Upper lobe of left lung (tissue), 6 donors: ENCODE measurements around the gene HINT1. TPM values are rescaled to one million over a fixed set of nuclear protein-coding genes. Genes with fewer than 3 reads are reported as not detected.
A peak's percentile ranks its signal among the peaks of the same experiment; 100 is the strongest.

ENCODE experiments used
- ATAC-seq, 2 donors: fragments of 200-7000 bp; cut with Tn5 transposase; one replicate each; pipeline ENCODE4 v1.9.1; 2022; ENCODE audit warnings: mild to moderate bottlenecking in 2 of 2, moderate library complexity in 2 of 2; ENCODE audit not compliant: low FRiP score in 2 of 2
- DNase-seq, 2 donors: peaks; one replicate each; pipeline ENCODE4 v3.0.0-alpha.2; 2019 to 2020
- H3K27ac ChIP-seq, 4 donors: fragments of 200-600 bp; sonication (generic); one replicate each; pipeline ENCODE4 v1.5.1; 2016 to 2019
- H3K27me3 ChIP-seq, 4 donors: fragments of 200-600 bp; sonication (generic); one replicate each; pipeline ENCODE4 v1.5.1; 2017 to 2019
- H3K36me3 ChIP-seq, 4 donors: fragments of 200-600 bp; sonication (generic); one replicate each; pipeline ENCODE4 v1.5.1; 2016 to 2019
- H3K4me1 ChIP-seq, 4 donors: fragments of 200-600 bp; sonication (generic); one replicate each; pipeline ENCODE4 v1.5.1; 2018 to 2019
- H3K4me3 ChIP-seq, 4 donors: fragments of 200-600 bp; sonication (generic); one replicate each; pipeline ENCODE4 v1.5.1; 2017 to 2019; ENCODE audit warnings: mild to moderate bottlenecking in 2 of 4, moderate library complexity in 1 of 4
- H3K9me3 ChIP-seq, 4 donors: fragments of 200-600 bp; sonication (generic); one replicate each; pipeline ENCODE4 v1.5.1; 2018 to 2019
- EP300 ChIP-seq, 4 donors: sonication (generic); formaldehyde crosslinking; IDR thresholded peaks; one replicate each; pipeline ENCODE4 v1.5.1; 2017; ENCODE audit warnings: antibody characterized with exemption in 4 of 4, control low read depth in 2 of 4
- POLR2A ChIP-seq, 4 donors: fragments of 450-650 bp; IDR thresholded peaks; one replicate each; pipeline ENCODE4 v1.5.1; 2016 to 2017; ENCODE audit warnings: antibody characterized with exemption in 4 of 4, mild to moderate bottlenecking in 2 of 4
- POLR2AphosphoS5 ChIP-seq, 2 donors: sonication (generic); formaldehyde crosslinking; IDR thresholded peaks; one replicate each; pipeline ENCODE4 v1.5.1; 2017; ENCODE audit warnings: antibody characterized with exemption in 2 of 2
- WGBS, 2 donors: methylation state at CpG; one replicate each; pipeline ENCODE4 v1.1.5; 2017 to 2018; 5-methylcytosine and 5-hydroxymethylcytosine counted together
- total RNA-seq, 6 donors: library from RNA; depleted of rRNA in 4 of 6; stranded (reverse); fragments of >200 nt in 4 of 6; gene quantifications; one replicate each; pipeline versions ENCODE4 v1.1.0 to v1.2.1, GENCODE V29; 2016 to 2021
- TF ChIP-seq, protein P1 (sequence below), 6 experiments: fragments of 450-650 bp in 4 of 6; fragments of 200-600 bp in 2 of 6; sonication (generic) in 2 of 6; IDR thresholded peaks; one replicate each; pipeline ENCODE4 v1.5.1; 2016 to 2019; ENCODE audit warnings: antibody characterized with exemption in 6 of 6
- donor health status: DM: no; HTN: no; CAD: no; lungs with moderate emphysema.
- donor health status: DM: no; HTN: yes; CAD: no; lungs with severe emphysema.

HINT1 gene
- 100 to 1,000 TPM in 4 of 6 donors, 10 to 100 TPM in 2; 75.4 to 172 (median 133) TPM for total RNA-seq

DNA sequence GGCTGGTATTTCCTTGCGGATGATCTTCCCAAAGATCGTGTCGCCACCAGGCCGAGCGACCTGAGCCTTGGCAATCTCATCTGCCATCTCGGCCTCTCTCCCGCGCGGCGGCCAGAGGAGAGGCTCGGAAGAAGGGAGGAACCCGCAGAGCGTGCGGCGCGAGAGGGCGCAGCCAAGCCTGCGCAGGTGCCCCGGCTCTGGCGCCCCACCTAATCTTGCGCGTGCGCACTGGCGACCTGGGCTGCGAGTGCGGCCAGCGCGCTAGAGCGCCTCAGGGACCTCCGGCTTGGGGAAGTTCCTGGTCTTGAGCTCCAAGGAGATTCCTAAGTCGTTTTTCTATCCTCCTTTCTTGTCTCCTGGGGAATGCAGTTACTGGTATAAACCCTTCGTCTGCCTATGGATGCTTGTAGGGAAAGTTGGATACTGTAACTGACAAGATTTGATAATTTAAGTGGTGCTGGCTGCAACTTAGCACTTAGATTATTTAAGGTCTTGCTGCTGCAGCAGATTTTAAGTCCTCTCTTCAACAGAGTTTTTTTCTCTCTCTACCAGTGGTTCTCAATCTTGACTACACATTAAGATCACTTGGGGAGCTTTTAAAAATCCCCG lies at the start of gene HINT1:
Gene HINT1 (minus strand): TSS at position 138 of the 609 bp plus-strand sequence. CDS start 51 bp downstream, at position 87.
- WGBS, 2 donors, result 1 to 3% methylated on average over 23 to 33 of the region's 33 CpGs
- Histone ChIP-seq H3K27me3 (no peaks in the 10 kb centered on the region), H3K4me3 (peak within 1 kb of the TSS; percentile 61 to 96 (median 75)), H3K27ac (peak within 1 kb of the TSS; percentile 95 to 96 (median 96)), H3K9me3 (no peaks in the 10 kb centered on the region), H3K36me3 (peaks cover 9 to 28% (median 22%) of the 10 kb centered on the region in 4 donors), H3K4me1 (peaks cover 12 to 27% (median 17%) of the 10 kb centered on the region in 4 donors)
- ATAC-seq, result peak; percentile 95 to 97
- DNase-seq, result peak; percentile 96 to 97
- TF ChIP-seq POLR2A (IDR thresholded peaks at IDR 0.05) (peak in 3 of 4 donors; percentile 67 to 91 (median 76)), POLR2AphosphoS5 (IDR thresholded peaks at IDR 0.05) (peak; percentile 83 to 90), EP300 (IDR thresholded peaks at IDR 0.05) (no peak)
- TF ChIP-seq, protein P1, sequence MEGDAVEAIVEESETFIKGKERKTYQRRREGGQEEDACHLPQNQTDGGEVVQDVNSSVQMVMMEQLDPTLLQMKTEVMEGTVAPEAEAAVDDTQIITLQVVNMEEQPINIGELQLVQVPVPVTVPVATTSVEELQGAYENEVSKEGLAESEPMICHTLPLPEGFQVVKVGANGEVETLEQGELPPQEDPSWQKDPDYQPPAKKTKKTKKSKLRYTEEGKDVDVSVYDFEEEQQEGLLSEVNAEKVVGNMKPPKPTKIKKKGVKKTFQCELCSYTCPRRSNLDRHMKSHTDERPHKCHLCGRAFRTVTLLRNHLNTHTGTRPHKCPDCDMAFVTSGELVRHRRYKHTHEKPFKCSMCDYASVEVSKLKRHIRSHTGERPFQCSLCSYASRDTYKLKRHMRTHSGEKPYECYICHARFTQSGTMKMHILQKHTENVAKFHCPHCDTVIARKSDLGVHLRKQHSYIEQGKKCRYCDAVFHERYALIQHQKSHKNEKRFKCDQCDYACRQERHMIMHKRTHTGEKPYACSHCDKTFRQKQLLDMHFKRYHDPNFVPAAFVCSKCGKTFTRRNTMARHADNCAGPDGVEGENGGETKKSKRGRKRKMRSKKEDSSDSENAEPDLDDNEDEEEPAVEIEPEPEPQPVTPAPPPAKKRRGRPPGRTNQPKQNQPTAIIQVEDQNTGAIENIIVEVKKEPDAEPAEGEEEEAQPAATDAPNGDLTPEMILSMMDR (IDR thresholded peaks at IDR 0.05), result peak in 2 of 6 experiments; percentile 10 to 41

DNA sequence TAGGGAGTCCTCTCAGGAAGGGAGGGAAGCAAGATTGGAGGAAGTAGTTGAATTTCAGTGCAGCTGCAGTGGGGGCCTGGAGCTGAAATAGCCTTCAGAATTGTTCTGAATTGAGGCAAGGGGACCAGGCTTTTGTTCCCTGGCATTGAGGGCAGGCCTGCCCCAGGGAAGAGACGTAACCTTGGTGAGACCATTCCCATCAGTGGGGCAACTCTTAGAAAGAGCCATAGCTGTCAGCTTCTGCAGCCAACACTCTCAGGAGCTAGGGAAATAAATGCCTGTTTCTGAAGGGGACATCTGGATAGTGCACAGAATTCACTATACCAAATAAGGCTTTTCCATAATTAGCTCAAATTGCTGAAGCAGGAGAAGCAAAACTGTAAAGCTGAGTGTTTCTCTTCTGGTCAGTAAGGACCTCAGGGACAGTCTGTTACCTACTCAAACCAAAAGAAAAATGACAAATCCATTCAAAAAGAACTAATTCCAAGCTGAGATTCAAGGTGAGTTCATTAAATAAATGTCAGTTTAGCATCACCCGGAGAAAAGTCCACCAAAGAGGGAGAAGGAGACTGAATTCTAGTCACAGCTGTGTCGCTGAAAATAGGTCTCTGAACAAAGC lies 49.7 kb upstream of the HINT1 start:
- H3K36me3 ChIP-seq, result no peaks in the 10 kb centered on the region
- WGBS, 2 donors, result 75 to 84% methylated on average over 3 of the region's 3 CpGs
- H3K27me3 ChIP-seq, result no peaks in the 10 kb centered on the region
- peaks cover 0 to 4% (median 2%) of the 10 kb centered on the region in 4 donors for H3K4me1 ChIP-seq
- H3K9me3 ChIP-seq, result no peaks in the 10 kb centered on the region
- ATAC-seq (no peak), DNase-seq (no peak)
- no peak overlapping the region for H3K27ac ChIP-seq
- H3K4me3 ChIP-seq, result no peak overlapping the region
- TF ChIP-seq, protein P1 (IDR thresholded peaks at IDR 0.05), result no peak
- no peak for TF ChIP-seq EP300 (IDR thresholded peaks at IDR 0.05)
- no peak for TF ChIP-seq POLR2A (IDR thresholded peaks at IDR 0.05)
- TF ChIP-seq POLR2AphosphoS5 (IDR thresholded peaks at IDR 0.05), result no peak

DNA sequence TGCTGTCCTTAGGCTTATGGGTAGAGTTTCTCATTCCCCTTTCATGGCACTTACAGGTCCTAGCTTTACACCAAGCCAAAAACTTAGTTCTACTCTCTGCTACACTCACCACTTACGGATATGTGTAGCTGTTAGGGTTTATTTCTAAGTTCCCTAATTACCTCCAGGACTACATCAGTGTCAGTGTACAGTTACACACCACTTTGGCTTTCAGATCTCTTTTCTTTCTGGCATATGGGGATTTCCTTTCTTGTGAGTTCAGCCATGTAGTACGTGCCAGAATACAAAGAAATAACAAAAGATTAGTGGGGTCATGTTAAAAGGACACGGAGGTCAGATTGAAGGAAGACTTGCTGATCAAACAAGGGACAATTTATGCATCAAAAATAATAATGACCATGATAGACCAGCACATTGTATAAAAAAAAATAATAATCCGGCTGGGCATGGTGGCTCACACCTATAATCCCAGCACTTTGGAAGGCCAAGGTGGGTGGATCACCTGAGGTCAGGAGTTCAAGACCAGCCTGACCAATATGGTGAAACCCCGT lies 47.5 kb upstream of the HINT1 start:
- no peaks in the 10 kb centered on the region for H3K36me3 ChIP-seq
- H3K27ac ChIP-seq, result no peak overlapping the region
- TF ChIP-seq, protein P1 (IDR thresholded peaks at IDR 0.05), result no peak
- TF ChIP-seq EP300 (IDR thresholded peaks at IDR 0.05), result no peak
- TF ChIP-seq POLR2AphosphoS5 (IDR thresholded peaks at IDR 0.05), result no peak
- TF ChIP-seq POLR2A (IDR thresholded peaks at IDR 0.05), result no peak
- 70 to 81% methylated on average over 5 of the region's 5 CpGs for WGBS, 2 donors
- H3K9me3 ChIP-seq, result no peaks in the 10 kb centered on the region
- no peak overlapping the region for H3K4me3 ChIP-seq
- H3K27me3 ChIP-seq, result no peaks in the 10 kb centered on the region
- ATAC-seq (no peak), DNase-seq (no peak)
- peaks cover 0 to 11% (median 4%) of the 10 kb centered on the region in 4 donors for H3K4me1 ChIP-seq

DNA sequence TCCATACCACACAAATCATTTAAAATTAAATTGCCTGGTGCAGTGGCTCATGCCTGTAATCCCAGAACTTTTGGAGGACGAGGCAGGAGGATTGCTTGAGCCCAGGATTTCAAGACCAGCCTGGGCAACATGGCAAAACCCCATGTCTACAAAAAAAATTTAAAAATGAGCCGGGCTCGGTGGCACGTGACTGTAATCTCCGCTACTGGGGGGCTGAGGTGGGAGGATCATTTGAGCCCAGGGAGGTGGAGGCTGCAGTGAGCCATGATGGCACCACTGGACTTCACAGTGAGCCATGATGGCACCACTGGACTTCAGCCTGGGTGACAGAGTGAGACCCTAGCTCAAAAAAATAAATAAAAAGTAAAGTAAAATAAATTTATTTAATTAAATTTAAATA lies 46.6 kb upstream of the HINT1 start:
- H3K27me3 ChIP-seq, result no peaks in the 10 kb centered on the region
- no peaks in the 10 kb centered on the region for H3K36me3 ChIP-seq
- no peak overlapping the region for H3K4me3 ChIP-seq
- TF ChIP-seq POLR2A (IDR thresholded peaks at IDR 0.05) (no peak), POLR2AphosphoS5 (IDR thresholded peaks at IDR 0.05) (no peak), EP300 (IDR thresholded peaks at IDR 0.05) (no peak)
- TF ChIP-seq, protein P1 (IDR thresholded peaks at IDR 0.05), result no peak
- no peak for ATAC-seq
- H3K4me1 ChIP-seq, result peaks cover 0 to 11% (median 4%) of the 10 kb centered on the region in 4 donors
- 93 to 97% methylated on average over 5 of the region's 5 CpGs for WGBS, 2 donors
- no peak overlapping the region for H3K27ac ChIP-seq
- no peaks in the 10 kb centered on the region for H3K9me3 ChIP-seq
- no peak for DNase-seq
